HG02943 (cell line): ENCODE data around the gene FAM13A.
"Not testable (repeated sequence)": the region's sequence is repeated elsewhere in the genome, so short reads cannot be mapped to it uniquely, and the experiment has no call there.

Experiments used
- ATAC-seq: cut with Tn5 transposase; IDR thresholded peaks from one replicate; pipeline ENCODE4 v1.9.1; 2021; ENCODE audit warnings: mild to moderate bottlenecking, low read depth, moderate library complexity; ENCODE audit not compliant: unreplicated experiment

The FAM13A gene

DNA sequence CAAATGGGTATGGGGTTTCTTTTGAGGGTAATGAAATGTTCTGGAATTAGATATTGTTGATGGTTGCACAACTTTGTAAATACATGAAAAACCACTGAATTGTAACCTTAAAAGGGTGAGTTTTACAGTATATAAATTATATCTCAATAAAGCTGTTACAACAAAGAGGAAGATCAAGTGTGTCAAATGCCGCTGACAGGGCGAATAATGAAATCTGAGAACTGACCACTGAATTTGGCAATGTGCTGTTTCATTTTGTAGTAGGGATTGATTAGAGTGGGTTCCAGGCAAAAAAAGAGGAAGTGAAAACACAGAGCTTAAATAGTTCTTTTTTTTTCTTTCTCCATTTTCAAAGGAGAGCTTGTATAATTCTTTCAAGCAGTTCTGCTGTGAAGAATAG is 198.2 kb downstream of the FAM13A start:
- peak; percentile 95 for ATAC-seq

DNA sequence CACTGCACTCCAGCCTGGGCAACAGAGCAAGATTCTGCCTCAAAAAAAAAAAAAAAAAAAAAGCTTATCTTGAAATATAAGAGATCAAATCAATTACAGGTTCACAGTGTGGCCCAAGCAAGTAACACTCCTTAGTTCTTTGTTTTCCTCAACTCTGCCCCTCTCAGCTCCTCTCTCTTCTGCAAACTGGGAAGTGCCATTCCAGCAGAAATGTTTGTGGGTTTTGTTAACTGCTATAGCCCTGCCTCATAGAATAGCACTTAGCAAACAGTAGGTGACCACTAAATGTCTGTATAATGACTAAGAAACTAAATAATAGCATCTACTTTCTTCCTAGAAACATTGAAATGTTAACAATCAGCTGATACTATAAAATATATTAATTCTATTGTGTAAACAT is 199.4 kb downstream of the FAM13A start:
- ATAC-seq: no peak

DNA sequence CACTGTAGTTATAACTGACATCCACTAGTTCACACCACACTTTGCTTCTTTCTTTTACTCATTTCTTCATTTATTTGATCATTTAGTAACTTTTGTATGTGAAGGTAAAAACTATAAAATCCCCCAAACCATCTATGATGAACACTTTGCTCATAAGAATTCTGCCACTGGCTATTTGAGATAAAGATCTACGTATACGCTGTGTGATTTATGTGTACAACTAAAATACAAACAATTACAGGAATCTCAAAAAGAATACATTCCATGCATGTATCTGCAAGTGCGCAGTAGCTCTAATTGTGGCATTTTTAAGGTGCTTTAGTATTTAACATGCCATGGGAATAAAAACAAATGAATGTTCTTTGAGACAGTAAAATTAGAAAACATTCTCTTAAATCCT is 202.5 kb downstream of the FAM13A start:
- no peak for ATAC-seq

DNA sequence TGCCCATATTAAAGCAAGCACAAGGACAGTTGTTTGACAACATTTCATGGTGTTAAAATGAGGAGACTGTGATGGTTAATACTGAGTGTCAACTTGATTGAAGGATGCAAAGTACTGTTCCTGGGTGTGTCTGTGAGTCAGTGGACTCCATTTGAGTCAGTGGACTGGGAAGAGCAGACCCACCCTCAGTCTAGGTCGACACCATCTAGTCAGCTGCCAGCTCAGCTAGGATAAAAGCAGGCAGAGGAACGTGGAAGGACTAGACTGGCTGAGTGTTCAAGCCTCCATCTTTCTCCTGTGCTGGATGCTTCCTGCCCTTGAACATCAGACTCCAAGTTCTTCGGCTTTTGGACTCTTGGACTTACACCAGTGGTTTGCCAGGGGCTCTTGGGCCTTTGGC is 203.4 kb downstream of the FAM13A start:
- ATAC-seq: not testable (repeated sequence)

DNA sequence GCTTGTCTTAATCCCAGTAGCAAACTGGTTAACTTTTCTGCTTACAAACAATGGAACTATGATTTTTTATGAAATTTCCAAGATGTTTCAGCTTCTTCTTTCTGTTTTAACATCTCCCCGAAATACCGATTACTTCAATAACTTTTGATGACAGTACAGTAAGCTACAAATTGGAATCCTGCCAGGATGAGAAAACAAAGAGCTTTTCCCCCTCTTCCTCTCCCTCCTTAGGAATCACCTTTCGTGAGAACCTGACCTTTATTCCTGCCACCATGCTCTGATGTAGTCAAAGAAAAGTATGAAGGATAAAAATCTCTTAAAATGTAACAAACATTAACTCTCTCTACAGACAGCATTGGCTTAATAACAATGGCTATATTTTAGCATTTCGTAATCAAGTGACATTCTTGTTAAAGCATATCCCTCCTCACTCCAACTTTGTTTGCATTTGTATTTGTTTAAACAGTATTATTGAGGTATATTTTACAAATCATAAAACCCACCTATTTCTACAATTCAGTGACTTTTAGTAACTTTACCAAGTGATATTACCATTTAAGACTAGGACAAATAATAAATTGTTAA is 210.7 kb downstream of the FAM13A start:
- no peak for ATAC-seq

DNA sequence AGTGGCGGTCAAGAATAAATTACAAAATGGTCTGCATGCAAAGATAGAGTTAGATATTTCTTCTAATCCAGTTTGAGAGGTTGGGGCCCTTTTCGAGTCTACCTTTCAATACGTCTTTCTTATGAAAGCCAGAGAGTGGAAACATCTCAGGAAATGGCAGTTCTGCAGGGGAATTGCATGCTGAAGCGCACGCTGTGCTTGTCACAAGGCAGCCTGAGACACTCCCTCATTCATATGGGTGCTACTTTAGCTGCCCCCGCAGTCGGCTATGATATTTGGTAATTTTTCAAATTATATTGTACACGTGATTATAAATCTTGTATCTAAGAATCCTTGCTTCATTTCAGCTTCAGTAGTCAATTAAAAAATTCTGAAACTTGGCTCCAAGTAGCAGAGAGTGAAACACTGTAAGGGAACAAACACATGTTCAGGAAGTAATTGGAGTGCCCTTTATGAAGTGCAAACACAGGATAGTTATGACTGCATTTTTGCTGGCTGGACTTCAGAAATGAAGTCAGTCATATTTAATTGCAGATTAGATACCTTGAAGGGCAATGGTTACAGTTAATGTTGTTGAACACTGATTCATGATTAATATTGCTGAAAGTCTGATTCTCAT is 213.8 kb downstream of the FAM13A start:
- ATAC-seq: no peak

DNA sequence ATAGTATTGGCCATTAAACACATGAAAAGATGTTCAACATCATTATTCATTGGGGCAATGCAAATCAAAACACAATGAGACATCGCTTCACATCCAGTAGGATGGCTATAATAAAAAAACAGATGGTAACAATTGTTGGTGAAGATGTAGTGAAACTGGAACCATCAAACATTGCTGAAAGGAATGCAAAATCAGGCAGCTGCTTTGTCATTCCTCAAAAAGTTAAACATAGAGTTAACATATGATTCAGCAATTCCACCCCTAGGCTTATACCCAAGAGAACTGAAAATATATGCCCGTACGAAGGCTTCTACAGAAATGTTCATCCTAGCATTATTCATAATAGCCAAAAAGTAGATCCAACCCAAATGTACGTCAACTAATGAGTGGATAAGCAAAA is 215.3 kb downstream of the FAM13A start:
- no peak for ATAC-seq

DNA sequence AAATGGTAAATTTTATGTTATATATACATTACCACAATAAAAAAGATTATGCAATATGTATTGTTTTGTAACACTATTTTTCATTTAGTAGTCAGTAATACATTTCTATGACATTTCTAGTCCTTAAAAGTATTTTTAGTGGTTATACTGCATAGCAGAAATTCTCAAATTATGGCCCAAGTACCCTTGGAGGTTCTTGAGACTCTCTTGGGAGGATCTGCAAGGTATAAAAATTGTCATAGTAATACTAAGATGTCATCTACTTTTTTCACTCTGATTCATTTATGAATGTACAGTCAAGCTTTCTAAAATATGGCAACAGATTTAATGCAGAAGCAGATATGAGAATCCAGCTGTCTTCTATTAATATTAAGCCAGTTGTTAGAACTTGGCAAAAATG is 220.8 kb downstream of the FAM13A start:
- ATAC-seq: no peak

DNA sequence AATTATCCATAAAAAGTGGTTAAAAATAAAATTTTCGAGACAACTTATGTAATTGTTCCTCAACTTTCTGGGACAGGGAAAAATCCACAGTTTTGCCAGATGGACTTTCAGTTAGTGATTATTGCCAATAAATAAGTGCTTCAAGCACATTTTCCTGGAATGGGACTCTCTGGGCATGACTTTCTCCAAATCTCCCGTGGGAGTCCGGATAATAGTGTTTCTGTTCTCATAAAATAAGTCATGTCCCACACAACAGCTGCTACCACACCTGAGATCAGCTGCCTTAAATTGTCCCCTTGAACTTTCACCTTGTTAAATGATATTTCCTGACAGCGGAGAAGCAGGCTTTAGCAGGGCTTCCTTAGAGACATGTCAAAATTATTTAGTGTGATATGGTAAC is 226.0 kb downstream of the FAM13A start:
- no peak for ATAC-seq

DNA sequence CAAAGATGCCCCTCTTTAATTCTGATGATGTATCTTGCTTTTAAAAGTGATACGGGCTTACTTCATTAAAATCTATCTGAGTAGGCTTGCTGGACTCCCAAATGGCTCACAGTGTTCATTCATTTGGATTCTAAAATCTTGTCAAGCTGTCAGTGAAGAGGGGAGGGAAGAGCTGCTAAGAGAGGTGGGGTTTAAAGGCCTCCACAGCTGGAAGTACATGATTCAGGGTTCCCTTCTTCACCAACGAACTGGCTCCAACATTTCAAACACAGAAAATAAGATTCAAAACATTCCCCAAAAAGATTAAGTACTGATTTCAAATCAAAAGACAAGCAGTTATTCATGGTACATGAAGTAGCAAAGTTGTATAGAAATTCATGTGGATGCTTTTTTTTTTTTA is 226.4 kb downstream of the FAM13A start:
- no peak for ATAC-seq

DNA sequence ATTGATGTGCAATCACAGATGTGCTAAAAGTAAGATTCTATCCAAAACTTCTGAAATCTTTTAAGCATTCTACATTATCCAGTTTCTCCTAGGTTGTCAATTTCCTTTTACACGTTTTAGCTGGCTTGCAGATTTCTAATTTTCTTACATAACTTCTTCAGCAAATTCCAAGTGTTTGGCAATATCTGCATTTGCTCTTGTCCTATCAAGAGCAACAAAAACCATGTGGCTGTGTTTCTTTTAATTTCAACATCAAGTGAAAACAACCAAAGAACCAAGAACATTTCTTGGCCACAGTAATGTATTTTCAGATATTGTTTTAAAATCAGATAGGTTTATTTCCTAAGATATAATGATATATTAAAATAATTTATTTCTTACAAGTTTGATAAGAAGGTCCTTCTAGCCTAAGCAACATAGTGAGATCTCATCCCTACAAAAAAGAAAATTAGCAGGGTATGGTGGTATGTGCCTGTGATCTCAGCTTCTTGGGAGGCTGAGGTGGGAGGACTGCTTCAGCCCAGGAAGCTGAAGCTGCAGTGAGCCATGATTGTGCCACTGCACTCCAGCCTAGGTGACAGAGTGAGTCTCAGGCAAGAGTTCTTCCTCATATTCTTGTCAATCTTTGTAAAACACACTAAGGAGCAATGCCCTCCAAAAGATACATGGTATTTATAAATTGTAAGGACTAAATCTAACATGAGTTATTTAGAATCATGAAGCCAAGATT is 228.0 kb downstream of the FAM13A start:
- ATAC-seq: no peak

DNA sequence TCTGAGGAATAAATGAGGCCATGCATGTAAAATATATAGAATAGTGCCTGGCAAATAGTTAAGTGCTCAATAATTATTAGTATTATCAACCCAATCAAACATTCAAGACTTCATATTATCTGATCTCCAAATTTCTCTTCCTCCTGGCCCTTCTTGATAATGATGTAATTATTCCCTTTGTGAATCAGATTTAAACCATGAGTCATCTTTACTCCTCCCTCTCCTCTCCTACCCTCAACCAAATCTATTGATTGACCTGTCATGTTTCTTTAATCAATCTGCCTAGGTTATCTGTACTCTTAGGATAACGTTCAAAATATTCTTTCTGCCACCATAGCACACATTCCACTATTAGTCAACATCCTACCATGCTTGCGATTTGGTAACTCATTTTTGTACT is 229.5 kb downstream of the FAM13A start:
- ATAC-seq: no peak

DNA sequence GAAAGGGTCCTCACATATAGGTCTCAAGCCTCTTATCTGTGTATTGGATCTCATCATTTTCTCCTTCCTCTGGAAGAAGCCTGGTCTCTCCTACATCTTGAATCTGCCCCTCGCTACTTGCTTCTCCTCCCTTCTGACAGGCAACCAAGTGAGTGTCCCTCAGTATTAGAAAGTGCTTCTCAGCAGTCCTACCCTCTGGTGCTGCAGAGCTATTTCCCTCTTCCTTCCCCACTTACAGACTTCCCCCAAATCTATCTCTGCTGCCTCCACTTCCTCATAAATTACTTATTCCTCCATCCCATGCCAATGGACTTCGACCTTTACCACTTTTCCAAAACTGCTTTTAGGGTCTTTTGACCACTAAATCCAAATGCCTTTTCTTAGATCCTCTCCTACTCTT is 230.2 kb downstream of the FAM13A start:
- no peak for ATAC-seq

DNA sequence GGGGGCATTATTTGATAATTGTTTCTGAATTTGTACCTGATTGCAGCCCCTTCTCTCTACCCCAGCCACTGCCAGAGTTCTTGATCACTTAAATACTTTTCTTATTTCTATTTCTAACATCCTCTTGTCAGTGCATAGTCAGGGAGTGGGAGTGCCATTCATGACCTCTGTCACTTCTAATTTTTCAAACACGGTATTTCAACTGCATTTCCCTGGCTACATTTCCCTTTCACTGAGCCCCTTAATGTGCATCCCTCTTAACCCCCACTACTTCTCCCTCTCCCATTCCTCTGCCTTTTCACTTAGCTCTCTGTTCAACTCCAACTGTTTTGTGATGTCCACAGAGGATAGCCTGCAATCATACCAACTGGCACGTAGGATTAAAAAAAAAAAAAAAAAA is 231.1 kb downstream of the FAM13A start:
- no peak for ATAC-seq

DNA sequence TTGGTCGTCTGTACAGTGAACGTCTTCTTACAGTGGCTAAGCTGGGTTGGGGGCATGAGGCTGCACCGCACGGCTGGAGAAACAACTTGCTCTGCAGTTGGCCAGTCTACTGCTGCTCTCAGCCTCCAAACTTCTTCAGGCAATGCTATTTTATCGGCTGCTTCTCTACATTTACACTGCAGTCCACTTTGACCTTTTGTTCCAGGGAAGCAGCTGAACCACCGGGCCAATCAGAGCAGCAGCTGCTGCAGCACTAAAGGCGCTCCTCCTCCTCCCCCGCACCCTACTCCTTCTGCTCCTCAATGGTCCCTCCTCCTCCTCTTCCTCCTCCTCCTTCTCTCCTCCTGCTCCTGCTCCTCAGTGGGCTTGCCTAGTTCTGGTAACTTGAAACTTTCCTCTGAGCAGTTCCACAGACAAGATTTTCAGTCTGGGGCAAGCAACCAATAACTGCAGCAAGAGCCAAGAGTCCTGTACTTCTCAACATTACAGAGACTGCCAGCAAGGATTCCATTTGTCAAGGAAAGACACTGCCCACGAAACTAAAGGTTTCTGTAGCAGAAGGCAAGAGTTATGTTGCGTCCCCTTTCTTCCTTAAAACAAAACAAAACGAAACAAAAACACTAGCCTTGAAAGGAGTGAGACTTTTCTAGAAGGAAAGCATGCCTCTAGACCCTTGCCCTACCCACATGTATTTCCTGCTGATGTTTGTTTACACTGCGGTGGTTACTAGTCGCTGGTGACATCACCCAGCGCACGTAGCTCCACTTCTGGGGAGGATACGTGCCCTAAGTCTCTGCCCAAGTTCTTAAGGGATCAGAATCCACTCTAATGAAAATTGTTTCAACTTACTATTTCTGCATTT is 233.7 kb downstream of the FAM13A start:
- ATAC-seq: peak; percentile 97

DNA sequence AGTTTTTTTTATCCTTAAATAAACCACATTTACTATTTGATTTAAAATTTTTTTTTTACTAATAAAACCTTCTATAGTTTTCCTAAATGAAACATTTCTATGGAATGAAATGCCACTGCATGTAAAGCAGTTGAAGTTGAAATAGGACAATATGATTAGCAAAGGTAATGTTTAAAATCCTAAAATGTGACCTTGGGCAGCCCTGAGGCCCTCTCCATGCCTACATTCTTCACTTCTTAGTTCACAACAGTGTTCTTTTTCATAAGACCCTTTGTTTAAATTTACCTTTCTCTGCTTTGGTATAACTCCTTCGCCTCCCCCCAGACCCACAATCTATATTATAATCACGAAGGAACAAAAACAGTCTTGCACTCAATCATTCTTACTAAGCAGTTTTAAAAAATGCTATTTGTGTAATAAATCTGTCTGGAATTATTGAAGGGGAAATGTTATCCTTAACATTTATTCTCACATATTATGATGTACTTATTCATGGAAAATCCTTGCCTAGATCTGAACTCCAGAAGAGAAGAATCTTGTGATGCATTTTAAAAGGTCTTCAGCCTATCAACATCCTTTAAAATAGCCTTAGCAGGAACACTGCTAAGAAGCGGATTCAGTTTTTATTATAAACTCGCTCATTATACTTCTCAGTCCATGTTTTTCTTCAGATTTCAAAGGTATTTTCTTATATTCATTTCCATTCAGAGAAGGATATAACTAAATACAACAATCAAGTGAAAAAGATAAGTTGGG is 234.8 kb downstream of the FAM13A start:
- no peak for ATAC-seq

DNA sequence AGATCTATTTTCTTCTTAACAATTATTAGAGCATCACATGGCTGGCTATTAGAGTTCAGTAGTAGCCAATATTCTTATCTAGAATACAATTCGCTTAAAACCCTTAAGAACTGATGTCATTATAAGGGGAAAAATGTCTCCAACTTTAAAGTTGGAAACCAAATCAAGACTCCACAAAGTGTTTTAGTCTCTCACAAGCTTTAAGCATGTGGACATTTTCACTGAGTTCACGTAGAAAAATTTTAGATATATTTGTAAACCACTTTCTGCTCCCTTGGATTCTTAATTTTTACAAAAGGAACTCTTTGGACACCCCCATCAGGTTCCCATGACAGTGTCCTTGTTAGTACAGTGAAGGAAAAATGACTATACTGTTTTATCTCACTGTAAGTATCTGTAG is 235.5 kb downstream of the FAM13A start:
- no peak for ATAC-seq

DNA sequence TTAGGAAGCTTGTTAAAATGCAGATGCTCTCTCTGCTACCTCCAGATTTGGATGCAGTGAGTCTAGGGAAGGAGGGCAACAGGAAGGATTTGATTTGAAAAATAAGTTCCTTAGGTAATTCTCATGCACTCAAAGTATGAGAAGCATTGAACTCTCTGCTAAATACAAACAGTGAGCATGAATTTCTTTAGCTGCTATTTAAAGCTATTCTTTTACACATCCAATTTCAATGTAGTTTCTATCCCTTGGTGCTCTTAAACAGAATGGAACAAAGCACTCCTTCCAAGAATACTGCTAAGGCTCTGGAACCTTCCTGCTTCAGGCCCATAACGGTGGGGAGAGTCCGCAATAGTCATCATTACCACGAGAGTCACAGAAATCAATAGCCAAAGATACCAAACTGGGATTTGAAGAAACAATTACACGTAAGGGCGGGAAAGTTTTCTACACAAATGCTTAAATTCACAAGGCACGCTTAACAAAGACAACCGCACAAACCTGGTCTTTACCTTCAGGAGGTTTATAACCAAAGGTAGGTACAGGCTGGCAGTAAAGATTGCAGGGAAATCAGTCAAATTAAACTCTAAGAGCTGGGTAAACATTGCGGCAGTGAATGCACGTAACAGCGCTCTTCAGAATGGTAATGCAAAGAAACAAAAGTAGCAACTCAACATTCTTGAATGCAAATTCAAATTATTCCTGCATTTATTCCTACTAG is 236.1 kb downstream of the FAM13A start:
- ATAC-seq: no peak

DNA sequence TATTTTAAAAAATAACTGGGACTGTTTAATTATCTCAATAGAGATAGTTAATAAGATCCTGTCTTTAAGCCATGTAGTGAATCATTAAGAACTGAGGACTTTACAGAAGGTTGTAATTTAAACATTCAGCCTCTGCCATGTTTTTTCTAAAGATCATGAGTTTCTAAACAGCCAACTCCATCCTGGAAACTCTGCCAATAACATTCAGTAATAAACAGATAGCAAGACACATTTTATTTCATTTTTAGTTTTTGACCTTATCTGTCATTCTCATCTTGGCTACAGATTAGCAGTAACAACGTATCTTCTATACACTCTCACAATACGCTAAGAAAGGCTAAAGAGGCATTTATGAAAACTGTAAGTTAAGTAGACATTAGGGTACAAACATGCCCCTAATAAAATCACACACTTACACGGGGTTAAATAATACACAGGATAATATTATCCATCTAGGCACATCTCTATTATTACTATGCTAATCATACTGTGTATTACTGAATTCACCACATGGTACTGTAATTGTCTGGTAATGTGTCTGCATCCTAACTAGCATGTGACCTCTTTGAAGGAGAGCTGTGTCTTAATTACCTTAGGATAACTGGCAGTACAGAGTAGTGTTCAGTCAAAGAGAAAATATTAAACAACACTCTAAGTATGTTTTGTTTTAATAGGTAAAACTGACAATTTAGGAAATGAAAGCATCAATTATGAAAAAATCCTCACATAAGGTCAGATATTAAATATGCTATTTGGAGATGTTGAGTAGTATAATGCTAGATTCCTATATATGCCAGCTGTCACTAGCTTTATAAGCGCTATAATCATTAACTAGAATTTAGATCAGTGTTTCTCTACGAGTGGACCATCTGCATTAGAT is 236.9 kb downstream of the FAM13A start:
- no peak for ATAC-seq
